HuH-7 (cell line): ENCODE measurements around the gene RYK.

Source experiments
- DNase-seq: peaks from one replicate; pipeline ENCODE4 v3.0.0; 2011; ENCODE audit warnings: low spot score

Gene RYK

DNA sequence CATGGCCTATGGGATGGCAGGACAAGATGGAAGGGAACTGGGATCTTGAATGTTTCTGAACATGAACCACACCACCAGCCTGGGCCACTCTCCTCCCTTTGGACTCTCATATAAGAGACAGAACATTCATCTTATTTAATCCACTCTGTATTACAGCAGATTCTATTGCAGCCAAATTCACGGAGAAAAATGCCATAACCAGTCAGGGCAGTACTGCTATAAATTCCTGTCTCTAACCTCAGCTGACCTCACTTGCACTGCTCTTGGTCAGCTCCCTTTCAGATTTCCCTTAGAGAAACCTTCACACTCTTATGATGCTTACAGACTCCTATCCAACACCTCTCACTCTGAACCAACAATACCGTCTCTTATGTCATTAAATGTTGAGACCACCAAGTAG lies 101.4 kb downstream of the RYK start:
- no peak for DNase-seq

- DNase-seq, result no peak
These were observed 102.1 kb downstream of the RYK start for GRCh38 chr3:134148534-134148933.

DNA sequence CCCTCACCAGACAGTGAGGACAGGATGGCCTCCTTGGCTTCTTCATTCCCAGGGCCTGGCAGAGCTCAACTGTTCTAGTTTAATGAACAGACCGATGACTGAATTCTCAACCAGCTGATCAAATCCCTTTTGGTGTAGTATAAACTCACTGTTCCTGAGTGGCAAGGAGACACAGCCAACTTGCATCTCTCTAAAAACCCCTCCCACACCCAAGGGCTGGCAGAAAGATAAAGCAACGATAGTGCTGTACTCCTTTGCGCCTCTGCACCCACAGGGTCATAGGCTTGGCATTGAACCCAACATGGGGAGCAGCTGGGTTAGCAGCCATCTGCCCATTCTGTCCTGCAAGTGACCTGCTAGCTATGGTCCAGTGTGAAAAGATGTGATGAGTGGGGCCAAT lies 103.2 kb downstream of the RYK start:
- DNase-seq, result no peak

GRCh38 chr3:134146666-134147065 lies 104.0 kb downstream of the RYK start:
- no peak for DNase-seq

- DNase-seq, result no peak
These were observed 105.5 kb downstream of the RYK start for GRCh38 chr3:134145183-134145582.

GRCh38 chr3:134144694-134145093 lies 106.0 kb downstream of the RYK start:
- DNase-seq, result no peak

DNA sequence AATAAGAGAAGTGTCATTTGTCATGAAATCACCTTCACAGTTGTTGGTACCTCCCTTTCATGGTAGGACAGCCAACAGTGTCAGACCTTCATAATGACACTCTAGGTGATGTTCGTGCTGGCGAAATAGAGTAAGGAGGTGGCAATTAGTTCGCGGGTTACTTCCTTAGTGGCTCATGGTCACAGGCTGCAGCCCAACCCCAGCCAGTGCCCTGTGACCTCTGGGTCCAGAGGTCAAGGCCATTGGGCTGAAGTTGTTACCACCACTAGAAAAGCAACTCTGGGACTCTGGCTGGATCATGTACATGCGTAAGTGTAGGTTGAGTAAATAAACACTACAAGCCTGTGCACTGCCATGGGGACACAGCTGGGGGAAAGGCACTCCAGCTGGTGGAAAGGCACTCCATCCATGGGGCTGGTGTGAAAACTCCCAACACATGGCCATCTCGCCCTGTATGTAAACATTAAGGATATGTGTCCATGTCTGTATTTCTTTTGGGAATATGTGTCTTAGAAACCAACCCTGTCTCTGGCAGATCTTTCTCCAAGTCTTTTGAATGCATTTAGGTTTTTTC lies 106.7 kb downstream of the RYK start:
- no peak for DNase-seq

DNA sequence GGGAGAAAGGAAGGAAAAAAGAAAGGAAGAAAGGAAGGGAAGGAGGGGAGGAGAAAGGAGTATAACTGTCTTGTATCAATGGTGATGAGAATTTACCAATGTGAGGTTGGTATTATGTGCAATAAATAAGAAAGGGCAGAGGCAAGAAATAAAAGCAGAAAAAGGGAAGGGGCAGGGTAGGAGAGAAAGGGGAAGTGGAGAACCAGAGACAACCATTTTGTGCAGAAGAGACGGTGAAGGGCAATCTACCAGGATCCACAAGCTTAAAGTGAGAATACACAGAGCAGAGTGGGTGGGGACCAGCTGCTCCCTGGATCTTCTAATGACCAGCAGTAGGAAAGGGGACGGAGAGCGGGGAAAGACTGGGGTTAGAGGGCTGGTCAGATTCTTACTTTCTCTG lies 114.1 kb downstream of the RYK start:
- DNase-seq, result no peak

- no peak for DNase-seq
These were observed 115.8 kb downstream of the RYK start for GRCh38 chr3:134134698-134135415.

DNA sequence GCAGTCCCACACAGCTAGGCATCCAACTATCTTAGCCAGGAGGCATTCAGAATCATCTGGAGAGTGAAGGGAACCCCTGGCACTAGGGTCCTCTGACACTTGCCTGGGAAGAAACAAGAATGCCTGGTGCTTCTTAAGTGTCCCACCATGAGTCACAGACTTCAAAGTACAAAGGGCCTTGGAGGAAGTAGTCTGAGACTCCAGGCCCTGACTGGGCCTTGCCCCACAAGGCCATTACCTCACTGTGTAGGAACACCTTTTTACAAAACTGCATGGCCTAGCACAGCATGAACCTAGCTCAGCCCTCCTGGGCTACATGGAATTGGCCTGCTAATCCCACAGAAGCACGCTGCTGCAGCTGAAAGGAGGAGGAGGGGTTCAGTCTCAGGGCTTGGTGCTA lies 116.4 kb downstream of the RYK start:
- DNase-seq, result no peak

DNA sequence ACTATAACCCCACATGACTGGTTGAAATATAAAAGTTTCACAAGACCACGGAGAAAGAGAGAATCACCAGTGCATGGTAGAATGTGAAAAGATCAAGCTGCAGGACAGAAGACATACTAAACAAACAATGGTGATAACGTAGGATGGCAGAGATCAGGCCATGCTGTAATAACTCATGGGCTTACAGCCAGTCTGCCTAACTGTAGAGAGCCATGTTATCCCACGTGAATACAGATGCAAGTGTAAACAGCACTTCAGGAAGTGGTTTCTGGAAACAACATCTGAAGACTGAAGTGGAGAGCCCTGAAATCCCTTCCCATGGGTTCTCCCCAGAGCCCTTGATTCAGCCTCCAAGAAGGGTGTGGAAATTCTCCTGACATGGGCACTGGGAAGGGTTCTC lies 117.7 kb downstream of the RYK start:
- no peak for DNase-seq

- no peak for DNase-seq
These were observed 124.5 kb downstream of the RYK start for GRCh38 chr3:134126153-134126552.

DNA sequence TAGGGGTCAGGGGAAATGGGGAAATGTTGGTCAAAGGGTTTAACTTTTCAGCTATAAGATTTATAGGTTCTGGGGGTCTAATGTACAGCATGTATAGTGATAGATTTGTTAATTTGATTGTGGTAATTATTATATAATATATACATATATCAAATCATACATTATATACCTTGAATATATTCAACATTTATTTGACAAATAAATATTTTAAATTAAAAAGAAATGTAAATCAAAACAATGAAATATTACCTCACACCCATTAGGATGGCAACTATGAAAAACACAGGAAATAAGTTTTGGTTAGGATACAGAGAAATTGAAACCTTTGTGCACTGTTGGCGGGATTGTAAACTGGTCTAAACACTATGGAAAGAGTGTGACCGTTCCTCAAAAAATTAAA lies 135.9 kb downstream of the RYK start:
- no peak for DNase-seq

DNA sequence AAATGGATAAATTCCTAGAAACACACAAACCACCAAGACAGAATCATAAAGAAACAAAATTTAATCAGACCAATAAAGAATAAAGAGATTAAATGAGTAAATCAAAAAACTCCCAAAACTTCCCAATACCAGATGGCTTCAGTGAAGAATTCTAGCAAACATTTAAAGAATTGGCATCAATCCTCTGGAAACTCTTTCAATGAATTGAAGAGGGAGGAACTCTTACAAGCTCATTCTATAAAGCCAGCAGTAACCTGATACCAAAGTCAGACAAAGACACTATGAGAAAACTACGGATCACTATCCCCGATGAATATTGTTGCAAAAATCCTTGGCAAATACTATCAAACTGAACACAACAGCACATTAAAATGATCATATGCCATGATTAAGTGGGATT lies 139.0 kb downstream of the RYK start:
- DNase-seq, result no peak

DNA sequence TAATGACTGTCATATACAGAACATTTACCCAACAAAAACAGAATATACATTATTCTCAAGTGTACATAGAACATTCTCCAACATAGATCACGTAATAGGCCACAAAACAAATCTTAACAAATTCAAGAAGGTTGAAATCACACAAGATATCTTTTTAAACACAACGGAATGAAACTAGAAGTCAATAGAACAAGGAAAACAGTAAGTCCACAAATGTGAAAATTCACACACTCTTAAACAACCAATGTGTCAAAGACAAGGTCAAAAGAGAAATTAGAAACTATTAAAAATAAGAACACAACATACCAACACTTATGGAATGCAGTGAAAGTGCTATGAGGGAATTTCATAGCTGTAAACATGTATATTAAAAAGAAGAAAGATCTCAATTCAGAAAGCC lies 139.7 kb downstream of the RYK start:
- no peak for DNase-seq
